ENCODE data around the gene FANCE.

The FANCE gene

DNA sequence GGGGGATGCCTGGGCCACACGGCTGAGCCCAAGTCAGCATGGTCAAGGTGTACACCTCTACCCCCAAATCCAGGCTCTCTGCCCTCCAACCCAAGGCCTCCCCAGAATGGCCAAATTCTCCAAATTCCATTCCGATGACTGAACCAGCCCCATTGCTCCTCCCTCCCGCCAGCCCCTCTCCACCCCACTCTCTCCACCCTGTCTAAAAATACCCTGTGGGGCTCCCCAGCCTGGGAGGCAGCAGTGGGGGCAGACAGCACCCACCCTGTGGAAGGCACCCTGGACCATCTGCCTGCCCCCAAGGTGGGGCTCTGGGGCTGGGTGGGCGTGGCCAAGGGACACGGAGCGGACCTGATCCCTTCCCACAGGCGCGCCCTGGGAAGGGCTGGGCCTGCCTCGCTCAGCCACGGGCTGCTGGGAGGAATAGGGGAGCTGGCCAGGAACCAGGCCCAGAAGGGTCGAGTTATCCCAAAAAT lies 33.3 kb downstream of the FANCE start:
- H3K27ac ChIP-seq (ENCODE audit: low read depth, low read length) = no peak overlapping the region
- no peak overlapping the region for H3K9ac ChIP-seq (ENCODE audit: low read length)
- H3K79me2 ChIP-seq (ENCODE audit: insufficient read depth, low read length) = no peaks in the 10 kb centered on the region

GRCh38 chr6:35486005-35486925 lies 34.1 kb downstream of the FANCE start:
- Histone ChIP-seq H3K9me2 (replicated peaks; ENCODE audit: insufficient read depth, low read length) (no peaks in the 10 kb centered on the region), H3K4me3 (ENCODE audit: insufficient read depth, low read length, poor library complexity, severe bottlenecking) (no peak overlapping the region), H3K27ac (ENCODE audit: low read depth, low read length) (no peak overlapping the region), H3K9me3 (ENCODE audit: insufficient read depth, low read length) (no peaks in the 10 kb centered on the region), H3K79me2 (ENCODE audit: insufficient read depth, low read length) (no peaks in the 10 kb centered on the region), H3K4me2 (ENCODE audit: low read depth, low read length, poor library complexity, severe bottlenecking) (no peak overlapping the region), H3K9ac (ENCODE audit: low read length) (no peak overlapping the region), H3K27me3 (ENCODE audit: low read length) (no peaks in the 10 kb centered on the region), H3F3A (ENCODE audit: insufficient read depth) (no peaks in the 10 kb centered on the region), H4K20me1 (ENCODE audit: low read depth, low read length) (no peaks in the 10 kb centered on the region), H3K36me3 (ENCODE audit: low read length) (no peaks in the 10 kb centered on the region), H2AFZ (ENCODE audit: low read depth, low read length, severe bottlenecking) (no peak overlapping the region)
- TF ChIP-seq, protein P1, sequence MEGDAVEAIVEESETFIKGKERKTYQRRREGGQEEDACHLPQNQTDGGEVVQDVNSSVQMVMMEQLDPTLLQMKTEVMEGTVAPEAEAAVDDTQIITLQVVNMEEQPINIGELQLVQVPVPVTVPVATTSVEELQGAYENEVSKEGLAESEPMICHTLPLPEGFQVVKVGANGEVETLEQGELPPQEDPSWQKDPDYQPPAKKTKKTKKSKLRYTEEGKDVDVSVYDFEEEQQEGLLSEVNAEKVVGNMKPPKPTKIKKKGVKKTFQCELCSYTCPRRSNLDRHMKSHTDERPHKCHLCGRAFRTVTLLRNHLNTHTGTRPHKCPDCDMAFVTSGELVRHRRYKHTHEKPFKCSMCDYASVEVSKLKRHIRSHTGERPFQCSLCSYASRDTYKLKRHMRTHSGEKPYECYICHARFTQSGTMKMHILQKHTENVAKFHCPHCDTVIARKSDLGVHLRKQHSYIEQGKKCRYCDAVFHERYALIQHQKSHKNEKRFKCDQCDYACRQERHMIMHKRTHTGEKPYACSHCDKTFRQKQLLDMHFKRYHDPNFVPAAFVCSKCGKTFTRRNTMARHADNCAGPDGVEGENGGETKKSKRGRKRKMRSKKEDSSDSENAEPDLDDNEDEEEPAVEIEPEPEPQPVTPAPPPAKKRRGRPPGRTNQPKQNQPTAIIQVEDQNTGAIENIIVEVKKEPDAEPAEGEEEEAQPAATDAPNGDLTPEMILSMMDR (IDR thresholded peaks at IDR 0.05; ENCODE audit: insufficient read depth, low read length, poor library complexity, severe bottlenecking) = no peak
- TF ChIP-seq EZH2phosphoT487 (conservative IDR thresholded peaks at IDR 0.05; ENCODE audit: low read length) = no peak

More for the DNA sequence above, 33.3 kb downstream of the FANCE start:
- H3K9me3 ChIP-seq (ENCODE audit: insufficient read depth, low read length) = no peaks in the 10 kb centered on the region
- H3F3A ChIP-seq (ENCODE audit: insufficient read depth) = no peaks in the 10 kb centered on the region
- no peaks in the 10 kb centered on the region for H3K36me3 ChIP-seq (ENCODE audit: low read length)
- no peaks in the 10 kb centered on the region for H3K27me3 ChIP-seq (ENCODE audit: low read length)
- H3K9me2 ChIP-seq (replicated peaks; ENCODE audit: insufficient read depth, low read length) = no peaks in the 10 kb centered on the region
- no peak overlapping the region for H3K4me2 ChIP-seq (ENCODE audit: low read depth, low read length, poor library complexity, severe bottlenecking)
- no peak for TF ChIP-seq EZH2phosphoT487 (conservative IDR thresholded peaks at IDR 0.05; ENCODE audit: low read length)
- TF ChIP-seq, protein P1 (IDR thresholded peaks at IDR 0.05; ENCODE audit: insufficient read depth, low read length, poor library complexity, severe bottlenecking) = no peak
- H3K4me3 ChIP-seq (ENCODE audit: insufficient read depth, low read length, poor library complexity, severe bottlenecking) = no peak overlapping the region
- no peak overlapping the region for H2AFZ ChIP-seq (ENCODE audit: low read depth, low read length, severe bottlenecking)
- no peaks in the 10 kb centered on the region for H4K20me1 ChIP-seq (ENCODE audit: low read depth, low read length)

DNA sequence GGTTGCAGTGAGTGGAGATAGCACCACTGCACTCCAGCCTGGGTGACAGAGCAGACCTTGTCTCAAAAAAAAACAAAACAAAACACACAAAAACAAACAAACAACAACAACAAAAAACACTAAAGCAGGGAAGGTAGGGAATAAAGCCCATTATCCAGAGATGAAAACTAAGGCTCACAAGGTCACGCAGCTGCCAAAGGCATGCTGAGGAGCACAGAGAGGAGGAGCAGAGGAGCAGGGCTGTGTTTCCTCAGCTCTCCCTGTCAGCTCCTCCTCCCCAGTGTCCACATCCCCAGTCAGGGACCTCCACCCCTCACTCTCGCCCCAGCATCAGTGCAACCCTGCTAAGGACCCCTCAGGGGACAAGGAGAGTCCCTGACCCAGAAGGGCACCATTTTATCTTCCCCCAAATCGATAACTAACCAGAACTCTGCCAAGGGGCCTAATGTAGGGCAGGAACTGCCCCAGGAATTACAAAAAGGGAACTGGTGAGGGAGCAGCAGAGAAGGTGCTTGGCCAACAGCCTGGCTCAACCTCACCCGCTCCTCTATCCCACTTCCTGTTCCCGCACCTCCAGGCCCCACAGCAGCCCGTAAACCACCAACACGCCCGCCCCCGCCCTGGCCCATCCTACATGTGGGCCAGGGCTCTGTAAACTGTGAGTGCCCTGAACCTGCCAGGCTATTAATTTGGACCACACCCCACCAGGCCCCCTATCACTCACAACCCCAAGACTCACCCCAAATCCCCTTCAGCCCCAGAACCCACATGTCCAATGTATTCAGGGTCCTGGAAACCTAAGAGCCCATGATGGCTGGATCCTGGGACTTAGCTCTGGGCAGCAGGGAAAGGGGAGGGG lies 35.7 kb downstream of the FANCE start:
- Histone ChIP-seq H3K9me2 (replicated peaks; ENCODE audit: insufficient read depth, low read length) (no peaks in the 10 kb centered on the region), H3K9ac (ENCODE audit: low read length) (no peak overlapping the region), H3K27ac (ENCODE audit: low read depth, low read length) (no peak overlapping the region), H2AFZ (ENCODE audit: low read depth, low read length, severe bottlenecking) (no peak overlapping the region), H3K4me2 (ENCODE audit: low read depth, low read length, poor library complexity, severe bottlenecking) (no peak overlapping the region), H4K20me1 (ENCODE audit: low read depth, low read length) (no peaks in the 10 kb centered on the region), H3K9me3 (ENCODE audit: insufficient read depth, low read length) (no peaks in the 10 kb centered on the region), H3K79me2 (ENCODE audit: insufficient read depth, low read length) (no peaks in the 10 kb centered on the region), H3K4me3 (ENCODE audit: insufficient read depth, low read length, poor library complexity, severe bottlenecking) (no peak overlapping the region), H3K36me3 (ENCODE audit: low read length) (no peaks in the 10 kb centered on the region), H3F3A (ENCODE audit: insufficient read depth) (no peaks in the 10 kb centered on the region), H3K27me3 (ENCODE audit: low read length) (no peaks in the 10 kb centered on the region)
- TF ChIP-seq, protein P1 (IDR thresholded peaks at IDR 0.05; ENCODE audit: insufficient read depth, low read length, poor library complexity, severe bottlenecking) = no peak
- TF ChIP-seq EZH2phosphoT487 (conservative IDR thresholded peaks at IDR 0.05; ENCODE audit: low read length) = no peak

Data from SU-DHL-6 (cell line).